ENCODE results near the gene ZNF629. TPM values are rescaled to one million over a fixed set of nuclear protein-coding genes. Genes with fewer than 3 reads are reported as not detected.
A peak's percentile ranks its signal among the peaks of the same experiment; 100 is the strongest.

The ZNF629 gene
- total and polyA plus RNA-seq, 11 donors = 11.2 to 30.9 (median 19.9) TPM

DNA sequence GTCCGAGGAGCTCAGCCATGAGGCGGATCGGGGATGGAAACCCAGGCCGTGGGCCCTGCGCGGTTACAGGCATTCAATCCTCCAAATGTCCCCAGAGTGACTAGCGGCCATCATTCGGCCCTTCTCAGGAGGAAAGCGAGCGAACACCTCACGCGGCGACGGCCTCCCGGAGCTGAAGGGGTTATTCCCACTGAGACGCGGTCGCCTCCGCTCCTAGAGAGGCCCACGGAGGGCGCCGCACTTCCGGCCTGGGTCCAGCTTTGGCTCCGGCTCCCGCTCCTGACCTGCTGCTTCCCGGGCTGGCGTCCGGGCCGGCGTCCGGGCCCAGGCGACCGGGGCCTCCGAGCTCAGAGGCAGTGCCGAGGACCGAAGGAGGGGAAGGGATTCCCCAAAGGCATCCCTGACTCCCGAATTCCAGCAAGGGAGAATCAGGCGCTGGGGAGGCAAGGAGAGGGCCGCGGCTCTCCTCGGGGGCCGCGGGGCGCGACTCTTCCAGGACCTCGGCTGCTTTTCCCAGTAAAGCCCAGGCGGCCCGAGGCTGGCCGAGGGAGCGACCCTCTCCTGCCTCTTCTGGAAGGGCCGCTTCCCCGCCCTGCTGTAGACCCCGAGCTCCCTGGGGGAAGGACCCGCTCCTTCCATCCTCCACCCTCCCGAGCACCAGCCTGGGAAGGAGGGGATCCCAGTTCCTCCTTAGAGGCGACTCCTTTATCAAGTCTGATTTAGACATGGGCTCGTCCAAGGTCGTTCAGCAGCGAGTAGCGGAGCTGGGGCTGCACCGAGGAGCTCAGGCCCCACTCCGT is 18.6 kb upstream of the ZNF629 start:
- DNase-seq (peak; percentile 89 to 95 (median 91)), ATAC-seq (peak; percentile 93 to 98 (median 98))
- Histone ChIP-seq H3K27me3 (no peaks in the 10 kb centered on the region), H3K4me3 (peak overlapping the region; percentile 67 to 98 (median 78)), H3K36me3 (no peaks in the 10 kb centered on the region), H3K4me1 (peaks cover 0 to 27% (median 15%) of the 10 kb centered on the region in 12 donors), H3K9me3 (no peaks in the 10 kb centered on the region), H3K27ac (peak overlapping the region; percentile 91 to 99 (median 95))
- intact Hi-C loops (cut with DNase I) = loop anchor here in 6 of 10 donors (1.0 to 10.0 kb wide), 7 partner anchors 18 to 69 kb away; partner anchors contain the start of genes ZNF629 (in 5 of the 6), CFAP119 (in 1 of the 6) and RNF40 (in 1 of the 6)
- TF ChIP-seq, protein P1, sequence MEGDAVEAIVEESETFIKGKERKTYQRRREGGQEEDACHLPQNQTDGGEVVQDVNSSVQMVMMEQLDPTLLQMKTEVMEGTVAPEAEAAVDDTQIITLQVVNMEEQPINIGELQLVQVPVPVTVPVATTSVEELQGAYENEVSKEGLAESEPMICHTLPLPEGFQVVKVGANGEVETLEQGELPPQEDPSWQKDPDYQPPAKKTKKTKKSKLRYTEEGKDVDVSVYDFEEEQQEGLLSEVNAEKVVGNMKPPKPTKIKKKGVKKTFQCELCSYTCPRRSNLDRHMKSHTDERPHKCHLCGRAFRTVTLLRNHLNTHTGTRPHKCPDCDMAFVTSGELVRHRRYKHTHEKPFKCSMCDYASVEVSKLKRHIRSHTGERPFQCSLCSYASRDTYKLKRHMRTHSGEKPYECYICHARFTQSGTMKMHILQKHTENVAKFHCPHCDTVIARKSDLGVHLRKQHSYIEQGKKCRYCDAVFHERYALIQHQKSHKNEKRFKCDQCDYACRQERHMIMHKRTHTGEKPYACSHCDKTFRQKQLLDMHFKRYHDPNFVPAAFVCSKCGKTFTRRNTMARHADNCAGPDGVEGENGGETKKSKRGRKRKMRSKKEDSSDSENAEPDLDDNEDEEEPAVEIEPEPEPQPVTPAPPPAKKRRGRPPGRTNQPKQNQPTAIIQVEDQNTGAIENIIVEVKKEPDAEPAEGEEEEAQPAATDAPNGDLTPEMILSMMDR (IDR thresholded peaks at IDR 0.05) = peak in 4 of 12 donors; percentile 22 to 32 (median 24)
- TF ChIP-seq POLR2A (IDR thresholded peaks at IDR 0.05) = peak; percentile 76 to 92
- 1 to 6% (median 2%) methylated on average over 9 to 62 of the region's 62 CpGs for WGBS, 4 donors

DNA sequence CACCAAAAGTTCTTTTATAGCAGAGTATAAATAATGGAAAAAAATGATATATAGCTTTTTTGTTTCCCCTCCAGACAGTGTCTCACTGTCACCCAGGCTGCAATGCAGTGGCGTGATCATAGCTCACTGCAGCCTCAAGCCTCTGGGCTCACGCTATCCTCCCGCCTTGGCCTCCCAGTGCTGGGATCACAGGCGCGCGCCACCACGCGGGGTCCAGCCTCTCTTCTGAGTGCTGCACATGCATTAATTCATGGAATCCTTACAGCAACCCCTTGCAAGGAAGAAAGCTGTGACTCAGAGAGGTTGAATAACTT is 18.0 kb upstream of the ZNF629 start:
- peaks cover 0 to 27% (median 15%) of the 10 kb centered on the region in 12 donors for H3K4me1 ChIP-seq
- WGBS, 4 donors = 47 to 81% (median 52%) methylated on average over 2 to 8 of the region's 8 CpGs
- intact Hi-C loops (cut with DNase I) = loop anchor here in 6 of 10 donors (1.0 to 10.0 kb wide), 7 partner anchors 18 to 70 kb away; partner anchors contain the start of genes ZNF629 (in 4 of the 6), CFAP119 (in 1 of the 6) and RNF40 (in 1 of the 6)
- DNase-seq = no peak
- H3K27ac ChIP-seq = peak overlapping the region in 11 of 12 donors; percentile 91 to 99 (median 96)
- no peaks in the 10 kb centered on the region for H3K27me3 ChIP-seq
- TF ChIP-seq, protein P1 (IDR thresholded peaks at IDR 0.05) = no peak
- TF ChIP-seq POLR2A (IDR thresholded peaks at IDR 0.05) = no peak
- peak in 1 of 4 donors; percentile 11 for ATAC-seq
- no peaks in the 10 kb centered on the region for H3K36me3 ChIP-seq
- H3K9me3 ChIP-seq = no peaks in the 10 kb centered on the region
- peak overlapping the region; percentile 67 to 98 (median 78) for H3K4me3 ChIP-seq

DNA sequence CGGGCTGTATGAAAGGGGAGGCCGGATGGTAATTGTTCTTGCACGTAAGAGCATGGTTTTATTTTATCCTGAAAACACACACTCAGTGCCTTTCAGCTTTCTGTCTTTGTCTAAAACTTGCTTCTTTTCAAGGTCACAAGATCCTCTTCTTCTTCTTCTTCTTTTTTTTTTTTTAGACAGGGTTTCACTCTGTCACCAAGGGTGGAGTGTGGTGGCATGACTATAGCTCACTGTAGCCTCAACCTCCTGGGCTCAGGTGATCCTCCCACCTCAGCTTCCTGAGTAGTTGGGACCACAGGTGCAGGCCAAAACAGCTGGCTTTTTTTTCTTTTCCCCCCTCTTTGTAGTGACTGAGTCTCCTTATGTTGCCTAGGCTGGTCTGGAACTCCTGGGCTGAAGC is 15.9 kb upstream of the ZNF629 start:
- Histone ChIP-seq H3K4me1 (peaks cover 0 to 27% (median 15%) of the 10 kb centered on the region in 12 donors), H3K4me3 (no peak overlapping the region), H3K27ac (no peak overlapping the region), H3K36me3 (no peaks in the 10 kb centered on the region), H3K27me3 (no peaks in the 10 kb centered on the region), H3K9me3 (no peaks in the 10 kb centered on the region)
- TF ChIP-seq, protein P1 (IDR thresholded peaks at IDR 0.05) = no peak
- TF ChIP-seq POLR2A (IDR thresholded peaks at IDR 0.05) = no peak
- intact Hi-C loops (cut with DNase I) = loop anchor here in 1 of 10 donors (10.0 kb wide), 1 partner anchor 72 kb away; no protein-coding TSS in a partner anchor
- ATAC-seq (no peak), DNase-seq (no peak)
- 66 to 70% (median 69%) methylated on average over 3 of the region's 3 CpGs for WGBS, 4 donors

DNA sequence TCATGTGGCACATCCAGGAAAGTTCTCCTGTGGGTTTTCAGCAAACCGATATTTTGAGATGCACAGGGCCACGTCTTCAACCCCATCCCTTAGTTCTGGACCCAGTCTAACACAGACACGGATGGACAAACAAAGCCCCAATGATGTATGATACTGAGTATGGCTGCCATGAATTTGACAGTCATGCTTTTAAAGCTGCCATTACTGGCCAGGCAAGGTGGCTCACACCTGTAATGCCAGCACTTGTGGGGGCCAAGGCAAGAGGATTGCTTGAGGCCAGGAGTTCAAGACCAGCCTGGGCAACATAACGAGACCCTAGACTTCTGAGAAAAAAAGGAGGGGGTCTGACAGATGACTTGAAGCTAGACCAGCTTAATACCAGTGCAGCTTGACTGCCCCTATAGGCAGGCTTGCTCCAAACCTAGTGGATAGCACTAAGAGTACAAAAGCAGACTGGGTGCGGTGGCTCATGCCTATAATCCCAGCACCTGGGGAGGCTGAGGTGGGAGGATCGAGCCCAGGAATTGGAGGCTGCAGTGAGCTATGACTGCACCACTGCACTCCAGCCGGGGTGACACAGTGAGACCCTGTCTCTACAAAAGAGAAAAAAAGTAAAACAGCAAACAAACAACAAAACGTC is 10.8 kb upstream of the ZNF629 start:
- Histone ChIP-seq H3K27me3 (no peaks in the 10 kb centered on the region), H3K9me3 (no peaks in the 10 kb centered on the region), H3K27ac (no peak overlapping the region), H3K36me3 (no peaks in the 10 kb centered on the region), H3K4me1 (peaks cover 0 to 4% (median 0%) of the 10 kb centered on the region in 12 donors), H3K4me3 (no peak overlapping the region)
- peak in 1 of 4 donors; percentile 22 for ATAC-seq
- TF ChIP-seq, protein P1 (IDR thresholded peaks at IDR 0.05) = no peak
- TF ChIP-seq POLR2A (IDR thresholded peaks at IDR 0.05) = no peak
- WGBS, 4 donors = 67 to 79% (median 75%) methylated on average over 8 of the region's 8 CpGs
- DNase-seq = peak in 1 of 5 donors; percentile 5
- intact Hi-C loops (cut with DNase I) = loop anchor here in 1 of 10 donors (5.0 kb wide), 1 partner anchor 35 kb away; the partner anchor contains the start of genes CFAP119 and RNF40
